Limb (tissue), 2 donors: ENCODE data around the gene LIPH.
"Not testable (repeated sequence)": the region's sequence is repeated elsewhere in the genome, so short reads cannot be mapped to it uniquely, and the experiment has no call there.

ENCODE experiments used
- DNase-seq, 2 donors: peaks; one replicate each; pipeline ENCODE4 v3.0.0-alpha.2; 2016; ENCODE audit errors: extremely low spot score in 2 of 2

LIPH gene

GRCh38 chr3:185488465-185488864 is 63.9 kb downstream of the LIPH start:
- DNase-seq, result no peak

- DNase-seq, result no peak
Observed at GRCh38 chr3:185486394-185486793, 66.0 kb downstream of the LIPH start.

GRCh38 chr3:185484296-185484695 is 68.1 kb downstream of the LIPH start:
- DNase-seq, result no peak

GRCh38 chr3:185479373-185479945 is 72.9 kb downstream of the LIPH start:
- no peak for DNase-seq

- no peak for DNase-seq
Observed at GRCh38 chr3:185477316-185477715, 75.1 kb downstream of the LIPH start.

- DNase-seq, result not testable (repeated sequence)
Observed at GRCh38 chr3:185474922-185475321, 77.5 kb downstream of the LIPH start.

- no peak for DNase-seq
Observed at GRCh38 chr3:185473290-185473815, 79.0 kb downstream of the LIPH start.

GRCh38 chr3:185470323-185470722 is 82.1 kb downstream of the LIPH start:
- DNase-seq, result no peak

- DNase-seq, result no peak
Observed at GRCh38 chr3:185469542-185469941, 82.8 kb downstream of the LIPH start.

GRCh38 chr3:185466123-185466522 is 86.3 kb downstream of the LIPH start:
- DNase-seq, result not testable (repeated sequence)

- no peak for DNase-seq
Observed at GRCh38 chr3:185465471-185465870, 86.9 kb downstream of the LIPH start.

- no peak for DNase-seq
Observed at GRCh38 chr3:185460719-185461350, 91.6 kb downstream of the LIPH start.

GRCh38 chr3:185460309-185460708 is 92.1 kb downstream of the LIPH start:
- DNase-seq, result no peak

GRCh38 chr3:185457376-185457775 is 95.0 kb downstream of the LIPH start:
- no peak for DNase-seq
